IPS DF 19.7 (cell line): Measurements from ENCODE around the gene KCNMA1.
"Not testable (repeated sequence)": the region's sequence is repeated elsewhere in the genome, so short reads cannot be mapped to it uniquely, and the experiment has no call there.

Source experiments
- DNase-seq: peaks from one replicate; pipeline ENCODE4 v3.0.0-alpha.2; 2013; ENCODE audit warnings: low read depth, low spot score

Gene KCNMA1

GRCh38 chr10:77417359-77417758 is 220.2 kb downstream of the KCNMA1 start:
- DNase-seq: no peak

- DNase-seq: no peak
These were observed 221.1 kb downstream of the KCNMA1 start for GRCh38 chr10:77416311-77417135.

GRCh38 chr10:77415313-77415960 is 222.2 kb downstream of the KCNMA1 start:
- DNase-seq: no peak

GRCh38 chr10:77413231-77413630 is 224.4 kb downstream of the KCNMA1 start:
- DNase-seq: no peak

- not testable (repeated sequence) for DNase-seq
These were observed 225.0 kb downstream of the KCNMA1 start for GRCh38 chr10:77412573-77413133.

GRCh38 chr10:77411805-77412204 is 225.8 kb downstream of the KCNMA1 start:
- no peak for DNase-seq

GRCh38 chr10:77410523-77410922 is 227.1 kb downstream of the KCNMA1 start:
- no peak for DNase-seq

- no peak for DNase-seq
These were observed 227.7 kb downstream of the KCNMA1 start for GRCh38 chr10:77409697-77410471.

- DNase-seq: no peak
These were observed 229.3 kb downstream of the KCNMA1 start for GRCh38 chr10:77408259-77408658.

- no peak for DNase-seq
These were observed 230.7 kb downstream of the KCNMA1 start for GRCh38 chr10:77406764-77407430.

GRCh38 chr10:77405771-77406241 is 231.8 kb downstream of the KCNMA1 start:
- DNase-seq: peak; percentile 72

- DNase-seq: no peak
These were observed 232.8 kb downstream of the KCNMA1 start for GRCh38 chr10:77404810-77405209.

GRCh38 chr10:77403761-77404160 is 233.8 kb downstream of the KCNMA1 start:
- no peak for DNase-seq

GRCh38 chr10:77401683-77402082 is 235.9 kb downstream of the KCNMA1 start:
- no peak for DNase-seq

GRCh38 chr10:77400033-77400432 is 237.6 kb downstream of the KCNMA1 start:
- DNase-seq: no peak

GRCh38 chr10:77398986-77399755 is 238.4 kb downstream of the KCNMA1 start:
- no peak for DNase-seq

- DNase-seq: no peak
These were observed 239.1 kb downstream of the KCNMA1 start for GRCh38 chr10:77398558-77398957.

GRCh38 chr10:77397103-77397502 is 240.5 kb downstream of the KCNMA1 start:
- DNase-seq: no peak

- no peak for DNase-seq
These were observed 241.3 kb downstream of the KCNMA1 start for GRCh38 chr10:77396290-77396689.

GRCh38 chr10:77393821-77394501 is 243.6 kb downstream of the KCNMA1 start:
- DNase-seq: no peak
